GM18873 (cell line): ENCODE data around the gene TEP1.
"Not testable (repeated sequence)": the region's sequence is repeated elsewhere in the genome, so short reads cannot be mapped to it uniquely, and the experiment has no call there.

ENCODE experiments used
- ATAC-seq: cut with Tn5 transposase; IDR thresholded peaks from one replicate; pipeline ENCODE4 v1.9.1; 2021; ENCODE audit warnings: mild to moderate bottlenecking, moderate library complexity, moderate number of reproducible peaks; ENCODE audit not compliant: unreplicated experiment, low FRiP score

Gene TEP1

GRCh38 chr14:20412876-20413743 lies at the start of gene TEP1:
Gene TEP1, minus strand, starts transcription at chr14:20413501. Its CDS starts 5,062 bp downstream, at chr14:20408439.
- ATAC-seq = peak; percentile 50

GRCh38 chr14:20461225-20462141 lies 48.2 kb upstream of the TEP1 start, which contains the start of gene PIP4P1:
Gene PIP4P1, minus strand, starts transcription at chr14:20461434. Its CDS starts 109 bp downstream, at chr14:20461325.
- ATAC-seq = peak; percentile 94

GRCh38 chr14:20460458-20461224 lies 47.3 kb upstream of the TEP1 start:
- no peak for ATAC-seq

- no peak for ATAC-seq
These were observed 44.9 kb upstream of the TEP1 start for GRCh38 chr14:20458031-20458789.

GRCh38 chr14:20456971-20457370 lies 43.7 kb upstream of the TEP1 start:
- ATAC-seq = no peak

- peak; percentile 28 for ATAC-seq
These were observed 42.3 kb upstream of the TEP1 start for GRCh38 chr14:20455355-20456300.

GRCh38 chr14:20454516-20455354 lies 41.4 kb upstream of the TEP1 start, which contains the start of the genes APEX1 and OSGEP:
Gene APEX1, plus strand, starts transcription at chr14:20455226. Its CDS starts 420 bp downstream, at chr14:20455646.
Gene OSGEP, minus strand, starts transcription at chr14:20454812. Its CDS starts 129 bp downstream, at chr14:20454683.
- peak; percentile 90 for ATAC-seq

GRCh38 chr14:20452831-20453230 lies 39.5 kb upstream of the TEP1 start:
- not testable (repeated sequence) for ATAC-seq

GRCh38 chr14:20446889-20447288 lies 33.6 kb upstream of the TEP1 start:
- ATAC-seq = no peak

- ATAC-seq = not testable (repeated sequence)
These were observed 30.3 kb upstream of the TEP1 start for GRCh38 chr14:20443650-20444049.

GRCh38 chr14:20441461-20441860 lies 28.2 kb upstream of the TEP1 start:
- ATAC-seq = no peak

GRCh38 chr14:20440882-20441281 lies 27.6 kb upstream of the TEP1 start:
- no peak for ATAC-seq

- no peak for ATAC-seq
These were observed 27.2 kb upstream of the TEP1 start for GRCh38 chr14:20440465-20440864.

- ATAC-seq = no peak
These were observed 25.4 kb upstream of the TEP1 start for GRCh38 chr14:20438664-20439063.

- ATAC-seq = no peak
These were observed 23.1 kb upstream of the TEP1 start for GRCh38 chr14:20436363-20436755.

- ATAC-seq = no peak
These were observed 22.5 kb upstream of the TEP1 start, which contains the start of gene KLHL33 for GRCh38 chr14:20435582-20436362. Gene KLHL33, minus strand, starts transcription at chr14:20436166. Its CDS starts 355 bp downstream, at chr14:20435811.
